Upper lobe of left lung (tissue), 4 donors: Measurements from ENCODE around the gene GRK2.
"Not testable (repeated sequence)": the region's sequence is repeated elsewhere in the genome, so short reads cannot be mapped to it uniquely, and the experiment has no call there.

Experiments used
- POLR2A ChIP-seq, 4 donors: fragments of 450-650 bp; IDR thresholded peaks; one replicate each; pipeline ENCODE4 v1.5.1; 2016 to 2017; ENCODE audit warnings: antibody characterized with exemption in 4 of 4, mild to moderate bottlenecking in 2 of 4
- TF ChIP-seq, protein P1 (sequence below), 6 experiments: fragments of 450-650 bp in 4 of 6; fragments of 200-600 bp in 2 of 6; sonication (generic) in 2 of 6; IDR thresholded peaks; one replicate each; pipeline ENCODE4 v1.5.1; 2016 to 2019; ENCODE audit warnings: antibody characterized with exemption in 6 of 6

DNA sequence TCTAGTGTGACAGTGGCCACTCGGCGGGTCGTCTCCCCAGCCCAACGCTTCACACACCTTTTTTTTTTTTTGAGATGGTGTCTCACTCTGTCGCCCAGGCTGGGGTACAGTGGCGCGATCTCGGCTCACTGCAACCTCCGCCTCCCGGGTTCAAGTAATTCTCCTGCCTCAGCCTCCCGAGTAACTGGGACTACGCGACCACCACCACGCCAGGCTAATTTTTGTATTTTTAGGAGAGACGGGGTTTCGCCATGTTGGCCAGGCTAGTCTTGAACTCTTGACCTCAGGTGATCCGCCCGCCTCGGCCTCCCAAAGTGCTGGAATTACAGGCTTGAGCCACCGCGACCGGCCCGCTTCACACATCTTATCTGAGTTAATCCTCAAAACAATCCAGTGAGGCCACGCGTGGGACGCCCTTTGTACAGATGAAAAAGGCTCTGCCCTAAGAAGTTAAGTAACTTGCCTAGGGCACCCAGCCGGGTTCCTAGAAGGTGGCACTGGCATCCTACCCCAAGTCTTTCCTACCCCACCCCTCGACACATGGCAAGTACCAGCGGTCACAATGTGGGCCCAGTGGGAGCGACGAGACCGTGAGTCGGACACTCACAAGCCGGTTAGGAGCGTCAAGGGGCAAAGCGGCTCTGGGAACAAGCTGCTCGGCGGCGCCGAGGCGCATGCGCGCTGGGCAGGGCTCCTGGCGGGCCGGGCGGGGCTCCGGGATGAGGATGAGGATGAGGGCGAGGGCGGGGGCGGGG, 5.2 kb upstream of the GRK2 start:
- TF ChIP-seq, protein P1, sequence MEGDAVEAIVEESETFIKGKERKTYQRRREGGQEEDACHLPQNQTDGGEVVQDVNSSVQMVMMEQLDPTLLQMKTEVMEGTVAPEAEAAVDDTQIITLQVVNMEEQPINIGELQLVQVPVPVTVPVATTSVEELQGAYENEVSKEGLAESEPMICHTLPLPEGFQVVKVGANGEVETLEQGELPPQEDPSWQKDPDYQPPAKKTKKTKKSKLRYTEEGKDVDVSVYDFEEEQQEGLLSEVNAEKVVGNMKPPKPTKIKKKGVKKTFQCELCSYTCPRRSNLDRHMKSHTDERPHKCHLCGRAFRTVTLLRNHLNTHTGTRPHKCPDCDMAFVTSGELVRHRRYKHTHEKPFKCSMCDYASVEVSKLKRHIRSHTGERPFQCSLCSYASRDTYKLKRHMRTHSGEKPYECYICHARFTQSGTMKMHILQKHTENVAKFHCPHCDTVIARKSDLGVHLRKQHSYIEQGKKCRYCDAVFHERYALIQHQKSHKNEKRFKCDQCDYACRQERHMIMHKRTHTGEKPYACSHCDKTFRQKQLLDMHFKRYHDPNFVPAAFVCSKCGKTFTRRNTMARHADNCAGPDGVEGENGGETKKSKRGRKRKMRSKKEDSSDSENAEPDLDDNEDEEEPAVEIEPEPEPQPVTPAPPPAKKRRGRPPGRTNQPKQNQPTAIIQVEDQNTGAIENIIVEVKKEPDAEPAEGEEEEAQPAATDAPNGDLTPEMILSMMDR (IDR thresholded peaks at IDR 0.05): not testable (repeated sequence)
- TF ChIP-seq POLR2A (IDR thresholded peaks at IDR 0.05): not testable (repeated sequence)
